GM21367 (cell line): ENCODE results near the gene PDE8A.
"Not testable (repeated sequence)": the region's sequence is repeated elsewhere in the genome, so short reads cannot be mapped to it uniquely, and the experiment has no call there.

Source experiments
- ATAC-seq: cut with Tn5 transposase; IDR thresholded peaks from one replicate; pipeline ENCODE4 v1.9.1; 2021; ENCODE audit not compliant: unreplicated experiment

PDE8A gene

GRCh38 chr15:84960391-84961113 is 21.1 kb upstream of the PDE8A start:
- no peak for ATAC-seq

GRCh38 chr15:84961114-84961452 is 20.6 kb upstream of the PDE8A start:
- ATAC-seq: no peak

GRCh38 chr15:84961707-84962106 is 19.9 kb upstream of the PDE8A start:
- no peak for ATAC-seq

GRCh38 chr15:84962955-84963354 is 18.7 kb upstream of the PDE8A start:
- ATAC-seq: no peak

DNA sequence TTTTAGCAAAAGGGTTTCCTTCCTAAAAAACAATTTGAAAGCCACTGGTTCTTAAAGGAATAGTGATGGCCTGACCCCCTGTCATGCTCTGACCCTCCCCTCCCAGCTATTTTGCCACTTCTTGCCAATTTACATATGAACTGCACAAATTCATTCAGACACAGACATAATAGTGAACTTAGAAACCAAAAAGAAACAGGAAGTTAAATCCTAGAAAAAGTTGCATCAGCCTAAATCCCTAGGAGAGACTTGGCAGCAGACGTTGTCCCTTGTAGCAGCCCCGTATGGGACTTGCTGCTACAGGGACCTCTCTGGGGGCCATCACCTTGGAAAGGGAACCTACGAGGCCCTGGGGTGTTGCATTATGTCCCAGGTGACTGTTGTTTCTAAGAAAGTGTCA is 14.3 kb upstream of the PDE8A start:
- no peak for ATAC-seq

DNA sequence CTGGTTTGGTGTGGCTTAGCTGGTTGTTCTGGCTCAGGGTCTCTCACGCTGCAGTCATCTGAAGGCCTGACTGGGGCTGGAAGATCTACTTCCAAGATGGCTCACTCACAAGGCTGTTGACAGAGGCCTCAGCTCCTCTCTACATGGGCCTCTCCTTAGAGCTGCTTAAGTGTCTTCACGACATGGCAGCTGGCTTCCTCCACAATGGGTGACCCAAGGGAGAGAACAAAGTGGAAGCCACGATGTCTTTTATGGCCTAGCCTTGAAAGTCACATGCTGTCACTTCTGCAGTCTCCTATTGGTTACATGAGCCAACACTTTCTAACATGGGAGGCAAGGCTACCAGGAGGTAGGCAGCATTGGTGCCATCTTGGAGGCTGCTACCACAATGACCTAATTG is 13.4 kb upstream of the PDE8A start:
- ATAC-seq: no peak

DNA sequence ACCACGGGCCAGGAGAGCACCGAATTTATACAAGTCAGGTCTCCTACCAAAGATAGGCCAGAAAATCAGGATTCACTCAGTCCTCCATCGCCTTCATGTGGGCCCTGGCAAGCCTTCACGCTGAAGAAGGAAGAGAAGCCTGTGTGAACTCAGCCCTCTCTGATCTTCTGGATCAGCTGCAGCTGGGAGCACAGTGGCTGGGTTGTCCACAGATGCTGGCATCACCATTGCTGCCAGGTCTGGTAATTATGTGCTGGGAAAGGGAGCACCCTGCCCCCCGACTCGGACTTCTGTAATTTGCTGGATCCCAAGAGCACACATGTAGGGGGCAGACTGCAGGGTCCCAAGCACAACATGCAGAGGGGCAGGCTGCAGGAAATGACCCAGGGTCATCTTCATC is 12.4 kb upstream of the PDE8A start:
- no peak for ATAC-seq

- no peak for ATAC-seq
Measured at GRCh38 chr15:84970843-84971242, 10.8 kb upstream of the PDE8A start.

DNA sequence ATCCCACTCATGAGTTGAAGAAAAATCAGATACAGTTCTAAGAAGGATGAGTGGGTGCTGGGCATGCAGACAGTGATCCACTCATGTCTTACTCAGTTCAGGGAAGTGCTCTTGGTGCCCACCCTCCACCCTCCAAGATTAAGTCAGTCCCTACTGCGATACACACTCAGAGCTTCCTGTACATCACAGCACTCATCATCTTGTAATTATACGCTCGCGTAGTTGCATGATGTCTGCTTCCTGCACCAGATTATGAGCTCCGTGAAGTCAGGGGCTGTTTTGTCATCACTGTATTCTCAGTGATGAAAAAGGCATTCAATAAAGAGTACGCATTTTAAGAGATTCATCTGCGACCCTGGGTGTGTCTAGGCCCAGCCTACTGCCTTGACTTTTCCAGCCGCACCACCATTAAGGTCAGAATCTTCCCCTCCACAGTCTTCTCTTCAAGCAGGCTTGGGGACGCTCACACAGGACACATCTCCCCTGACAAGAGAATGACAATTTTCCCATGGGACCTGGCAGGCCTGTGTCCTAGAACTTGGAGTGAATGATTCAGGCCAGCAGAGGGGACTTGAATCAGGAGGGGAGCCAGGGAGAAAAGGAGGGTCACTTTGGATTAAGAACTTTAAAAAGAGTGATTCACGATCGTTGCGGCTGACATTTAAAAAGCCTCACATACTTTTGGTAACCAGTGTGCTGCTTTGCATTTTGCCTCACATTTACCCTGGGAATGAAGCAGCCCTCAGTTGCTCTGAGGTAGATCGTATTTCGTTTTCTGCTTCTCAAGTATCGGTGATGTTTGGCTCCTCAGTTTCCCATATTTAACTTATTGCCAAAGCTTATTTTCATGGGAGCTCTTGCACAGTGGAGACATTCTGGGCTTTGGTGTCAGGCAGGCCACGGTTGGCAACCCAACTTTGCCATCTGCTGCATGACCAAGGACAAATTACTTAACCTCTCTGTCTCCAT is 7.9 kb upstream of the PDE8A start:
- no peak for ATAC-seq

- ATAC-seq: no peak
Measured at GRCh38 chr15:84975871-84976351, 5.7 kb upstream of the PDE8A start.

GRCh38 chr15:84976746-84977345 is 4.8 kb upstream of the PDE8A start:
- ATAC-seq: no peak

GRCh38 chr15:84979651-84980050 is 2.0 kb upstream of the PDE8A start:
- ATAC-seq: no peak

DNA sequence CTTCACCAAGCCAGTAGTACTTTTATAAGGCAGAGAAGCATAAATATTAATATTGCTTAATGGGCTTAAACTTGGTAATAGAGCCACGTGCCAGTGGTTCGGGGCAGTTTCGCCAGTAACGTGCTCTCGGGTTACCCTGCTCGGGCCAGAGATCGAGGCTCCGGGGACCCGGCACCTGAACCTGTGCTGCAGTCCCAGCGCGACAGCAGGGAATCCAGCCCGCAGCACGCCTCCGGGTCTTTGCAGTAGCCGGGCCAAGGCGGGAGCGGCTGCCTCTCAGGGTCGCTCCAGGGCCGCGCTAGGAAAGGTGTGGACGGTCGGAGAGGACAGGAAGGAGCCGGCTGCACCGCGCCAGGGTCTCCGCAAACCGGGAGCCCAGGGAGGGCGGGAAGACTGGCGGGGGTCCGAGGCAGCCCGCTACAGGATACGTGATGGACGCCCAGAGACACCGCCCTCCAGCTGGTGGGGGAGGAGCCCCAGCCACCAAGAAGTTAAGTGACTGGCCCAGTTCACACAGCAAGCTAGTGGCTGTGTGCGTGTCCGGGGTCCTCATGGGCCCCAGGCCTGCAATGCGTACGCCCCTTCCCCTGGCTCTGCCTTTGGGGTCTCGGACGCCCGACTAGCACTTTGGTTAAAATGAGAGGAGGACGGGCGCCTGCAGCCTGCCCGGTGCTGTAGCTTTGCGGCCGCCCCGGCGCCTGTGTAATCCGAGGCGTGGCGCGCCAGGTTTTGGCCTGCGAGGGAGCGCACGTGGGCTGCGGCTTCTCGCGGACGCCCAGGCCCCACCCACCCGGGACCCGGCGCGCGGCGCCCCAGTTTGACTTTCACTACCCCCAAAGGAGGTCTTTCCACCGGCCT is 1.2 kb upstream of the PDE8A start:
- peak; percentile 41 for ATAC-seq

- ATAC-seq: peak; percentile 47
Measured at GRCh38 chr15:84981054-84981710, 474 bp upstream of the PDE8A start.

DNA sequence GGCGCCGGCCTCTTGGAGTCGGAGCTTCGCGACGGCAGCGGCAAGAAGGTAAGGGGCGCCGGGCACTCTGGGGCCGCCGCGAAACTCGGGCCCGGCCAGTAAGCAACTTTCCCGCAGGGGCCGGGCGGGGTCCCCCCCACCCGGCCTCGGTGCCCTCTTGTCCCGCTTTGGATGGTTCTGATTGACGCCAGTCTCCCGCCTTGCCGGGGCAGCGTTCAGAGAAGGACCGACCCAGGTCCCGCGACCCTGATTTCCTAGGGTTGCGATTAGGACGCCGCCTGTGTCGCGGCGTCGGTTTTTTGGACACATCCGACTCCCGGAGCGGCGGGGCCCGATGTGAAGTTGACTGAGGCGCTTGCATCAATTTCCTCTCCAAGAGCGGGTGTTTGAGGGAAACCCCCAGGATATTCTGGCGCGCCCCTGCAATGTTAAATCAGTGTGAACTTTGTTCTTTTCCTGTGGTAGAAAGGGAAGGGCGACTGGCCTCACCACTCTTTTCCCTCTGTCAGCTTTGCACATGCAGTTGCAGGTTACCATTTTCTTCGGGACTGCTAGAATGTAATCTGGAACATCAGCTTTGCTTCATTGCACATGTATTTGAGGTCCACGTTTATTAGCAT is 755 bp downstream of the PDE8A start:
- ATAC-seq: no peak

GRCh38 chr15:84983294-84983693 is 1.6 kb downstream of the PDE8A start:
- no peak for ATAC-seq

- ATAC-seq: no peak
Measured at GRCh38 chr15:84983711-84984110, 2.1 kb downstream of the PDE8A start.

GRCh38 chr15:84985158-84985557 is 3.5 kb downstream of the PDE8A start:
- ATAC-seq: no peak

DNA sequence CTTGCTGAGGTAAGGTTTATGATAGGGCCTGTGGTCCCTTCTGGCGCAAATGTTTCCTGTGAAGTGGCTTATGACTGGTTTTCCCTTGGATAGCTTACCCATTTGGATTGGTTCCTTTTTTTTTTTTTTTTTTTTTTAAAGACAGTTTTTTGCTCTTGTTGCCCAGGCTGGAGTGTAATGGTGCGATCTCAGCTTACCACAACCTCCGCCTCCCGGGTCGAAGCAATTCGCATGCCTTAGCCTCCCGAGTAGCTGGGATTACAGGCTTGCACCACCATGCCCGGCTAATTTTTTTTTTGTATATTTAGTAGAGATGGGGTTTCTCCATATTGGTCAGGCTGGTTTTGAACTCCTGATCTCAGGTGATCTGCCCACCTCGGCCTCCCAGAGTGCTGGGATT is 5.7 kb downstream of the PDE8A start:
- ATAC-seq: not testable (repeated sequence)
